ENCODE measurements around the gene SEMA3F. TPM values are rescaled to one million over a fixed set of nuclear protein-coding genes. Genes with fewer than 3 reads are reported as not detected.
"Not testable (repeated sequence)": the region's sequence is repeated elsewhere in the genome, so short reads cannot be mapped to it uniquely, and the experiment has no call there.

The SEMA3F gene
- total RNA-seq, 4 donors from 2014 or later, result 5.2 to 40.1 (median 7.5) TPM

GRCh38 chr3:50210176-50210509, 55.0 kb downstream of the SEMA3F start:
- Histone ChIP-seq H3K27me3 (no peaks in the 10 kb centered on the region), H3K4me3 (no peak overlapping the region), H3K27ac (peak overlapping the region in 3 of 4 donors; percentile 31 to 97 (median 36)), H3K9me3 (no peaks in the 10 kb centered on the region), H3K4me1 (peaks cover 51 to 74% of the 10 kb centered on the region in 2 donors), H3K36me3 (no peaks in the 10 kb centered on the region)
- DNase-seq (no peak), ATAC-seq (no peak)
- TF ChIP-seq POLR2A (IDR thresholded peaks at IDR 0.05), result no peak
- TF ChIP-seq, protein P1, sequence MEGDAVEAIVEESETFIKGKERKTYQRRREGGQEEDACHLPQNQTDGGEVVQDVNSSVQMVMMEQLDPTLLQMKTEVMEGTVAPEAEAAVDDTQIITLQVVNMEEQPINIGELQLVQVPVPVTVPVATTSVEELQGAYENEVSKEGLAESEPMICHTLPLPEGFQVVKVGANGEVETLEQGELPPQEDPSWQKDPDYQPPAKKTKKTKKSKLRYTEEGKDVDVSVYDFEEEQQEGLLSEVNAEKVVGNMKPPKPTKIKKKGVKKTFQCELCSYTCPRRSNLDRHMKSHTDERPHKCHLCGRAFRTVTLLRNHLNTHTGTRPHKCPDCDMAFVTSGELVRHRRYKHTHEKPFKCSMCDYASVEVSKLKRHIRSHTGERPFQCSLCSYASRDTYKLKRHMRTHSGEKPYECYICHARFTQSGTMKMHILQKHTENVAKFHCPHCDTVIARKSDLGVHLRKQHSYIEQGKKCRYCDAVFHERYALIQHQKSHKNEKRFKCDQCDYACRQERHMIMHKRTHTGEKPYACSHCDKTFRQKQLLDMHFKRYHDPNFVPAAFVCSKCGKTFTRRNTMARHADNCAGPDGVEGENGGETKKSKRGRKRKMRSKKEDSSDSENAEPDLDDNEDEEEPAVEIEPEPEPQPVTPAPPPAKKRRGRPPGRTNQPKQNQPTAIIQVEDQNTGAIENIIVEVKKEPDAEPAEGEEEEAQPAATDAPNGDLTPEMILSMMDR (IDR thresholded peaks at IDR 0.05 in 4 of 5, conservative IDR thresholded peaks at IDR 0.05 in 1 of 5), result no peak
- intact Hi-C loops (cut with DNase I; ENCODE audit: low total_unique reads) (no loop called here), in situ Hi-C loops (cut with MboI; ENCODE audit: low sequenced_read_pairs in 4 of 4) (no loop called here)

DNA sequence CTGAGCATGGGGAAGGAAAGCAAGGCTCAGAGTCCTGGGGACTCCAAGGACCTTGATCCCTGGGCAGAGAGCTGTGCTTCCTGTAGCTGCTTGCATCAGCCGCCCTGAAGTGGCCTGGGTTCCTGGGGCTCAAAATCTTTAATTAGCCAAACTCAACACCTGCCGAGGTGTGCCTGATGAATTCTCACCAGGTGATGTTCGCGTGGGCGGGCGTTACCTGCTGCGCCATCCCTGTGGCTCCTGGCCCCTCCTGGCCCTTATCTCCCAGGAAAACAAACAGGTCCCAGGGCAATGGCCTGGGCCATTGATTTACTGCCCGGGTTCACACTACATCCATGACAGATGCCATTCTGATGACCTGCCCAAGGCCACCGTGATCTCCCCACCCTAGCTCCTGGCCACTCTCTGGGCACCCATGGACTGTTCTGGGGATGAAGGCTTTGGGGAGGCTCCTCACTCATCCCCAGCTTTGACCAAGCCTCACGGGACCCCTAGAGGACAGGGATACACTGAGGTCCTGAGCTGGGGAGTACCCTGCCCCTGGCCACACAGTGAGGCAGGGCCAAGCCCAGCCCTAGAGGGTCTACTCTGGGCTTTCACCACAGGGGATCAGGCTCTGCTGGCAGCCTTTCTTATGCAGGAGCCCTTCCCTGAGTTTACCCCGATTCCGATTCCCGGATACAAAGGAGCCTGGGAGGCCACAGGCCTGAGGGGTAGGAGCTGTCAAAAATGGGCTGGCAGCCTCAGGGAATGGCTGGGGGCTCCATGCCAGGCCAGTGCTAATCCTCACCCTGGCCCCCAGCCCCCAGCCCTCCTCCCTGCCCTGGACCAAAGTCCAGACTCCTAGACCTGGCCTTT, 55.6 kb downstream of the SEMA3F start:
- TF ChIP-seq, protein P1 (IDR thresholded peaks at IDR 0.05 in 4 of 5, conservative IDR thresholded peaks at IDR 0.05 in 1 of 5), result no peak
- no peak for TF ChIP-seq POLR2A (IDR thresholded peaks at IDR 0.05)

GRCh38 chr3:50211368-50211717, 56.2 kb downstream of the SEMA3F start:
- peak overlapping the region in 3 of 4 donors; percentile 37 to 97 (median 45) for H3K27ac ChIP-seq
- ATAC-seq; in situ Hi-C loops (cut with MboI; ENCODE audit: low sequenced_read_pairs in 4 of 4); DNase-seq; H3K27me3 ChIP-seq; H3K4me3 ChIP-seq; H3K9me3 ChIP-seq; H3K36me3 ChIP-seq; intact Hi-C loops (cut with DNase I; ENCODE audit: low total_unique reads): not testable (repeated sequence)
- H3K4me1 ChIP-seq, result peaks cover 54 to 69% of the 10 kb centered on the region in 2 donors

More for the DNA sequence above, 55.6 kb downstream of the SEMA3F start:
- in situ Hi-C loops (cut with MboI; ENCODE audit: low sequenced_read_pairs in 4 of 4), result no loop called here
- intact Hi-C loops (cut with DNase I; ENCODE audit: low total_unique reads), result no loop called here
- peak overlapping the region in 3 of 4 donors; percentile 37 to 97 (median 45) for H3K27ac ChIP-seq
- H3K4me3 ChIP-seq, result no peak overlapping the region
- H3K9me3 ChIP-seq, result no peaks in the 10 kb centered on the region
- no peaks in the 10 kb centered on the region for H3K27me3 ChIP-seq
- no peaks in the 10 kb centered on the region for H3K36me3 ChIP-seq
- H3K4me1 ChIP-seq, result peaks cover 54 to 74% of the 10 kb centered on the region in 2 donors
- no peak for ATAC-seq
- DNase-seq, result no peak

- H3K27ac ChIP-seq, result peak overlapping the region in 2 of 4 donors; percentile 64 to 84
- H3K36me3 ChIP-seq, result no peaks in the 10 kb centered on the region
- no peaks in the 10 kb centered on the region for H3K27me3 ChIP-seq
- ATAC-seq (no peak), DNase-seq (no peak)
- in situ Hi-C loops (cut with MboI; ENCODE audit: low sequenced_read_pairs in 4 of 4), result no loop called here
- H3K4me1 ChIP-seq, result peaks cover 54 to 63% of the 10 kb centered on the region in 2 donors
- intact Hi-C loops (cut with DNase I; ENCODE audit: low total_unique reads), result no loop called here
- no peaks in the 10 kb centered on the region for H3K9me3 ChIP-seq
- no peak overlapping the region for H3K4me3 ChIP-seq
- TF ChIP-seq, protein P1 (IDR thresholded peaks at IDR 0.05 in 4 of 5, conservative IDR thresholded peaks at IDR 0.05 in 1 of 5), result no peak
- no peak for TF ChIP-seq POLR2A (IDR thresholded peaks at IDR 0.05)
Observed at GRCh38 chr3:50211930-50212329, 56.8 kb downstream of the SEMA3F start.

DNA sequence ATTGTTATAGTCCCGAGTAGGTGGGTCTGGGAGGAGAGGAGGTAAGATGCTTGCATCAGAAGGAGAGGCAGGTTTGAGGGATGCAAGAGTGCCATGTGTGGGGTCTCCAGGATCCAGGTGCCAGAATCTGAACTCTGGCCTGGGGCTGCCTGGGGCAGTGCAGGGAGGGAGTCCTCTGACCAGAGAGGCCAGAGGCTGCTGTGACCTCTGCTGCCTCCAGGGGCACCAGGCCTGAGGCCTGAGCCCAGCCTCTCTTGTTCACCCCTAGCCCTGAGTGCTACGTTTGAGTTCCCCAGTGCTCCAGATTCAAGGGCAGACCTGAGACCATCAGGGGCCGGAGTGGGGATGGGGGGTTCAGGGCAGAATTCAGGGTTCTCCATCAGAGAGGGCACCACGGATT, 57.4 kb downstream of the SEMA3F start:
- intact Hi-C loops (cut with DNase I; ENCODE audit: low total_unique reads) (no loop called here), in situ Hi-C loops (cut with MboI; ENCODE audit: low sequenced_read_pairs in 4 of 4) (no loop called here)
- H3K4me3 ChIP-seq, result no peak overlapping the region
- no peaks in the 10 kb centered on the region for H3K27me3 ChIP-seq
- no peaks in the 10 kb centered on the region for H3K9me3 ChIP-seq
- DNase-seq (no peak), ATAC-seq (no peak)
- H3K4me1 ChIP-seq, result peaks cover 52 to 57% of the 10 kb centered on the region in 2 donors
- peak overlapping the region in 3 of 4 donors; percentile 30 to 84 (median 64) for H3K27ac ChIP-seq
- no peak for TF ChIP-seq POLR2A (IDR thresholded peaks at IDR 0.05)
- TF ChIP-seq, protein P1 (IDR thresholded peaks at IDR 0.05 in 4 of 5, conservative IDR thresholded peaks at IDR 0.05 in 1 of 5), result peak in 1 of 5 experiments; percentile 16
- H3K36me3 ChIP-seq, result no peaks in the 10 kb centered on the region

Measured in gastrocnemius medialis (tissue), 4 donors.